ENCODE data around the gene SLC38A3. TPM values are rescaled to one million over a fixed set of nuclear protein-coding genes. Genes with fewer than 3 reads are reported as not detected.
A peak's percentile ranks its signal among the peaks of the same experiment; 100 is the strongest.
"Not testable (repeated sequence)": the region's sequence is repeated elsewhere in the genome, so short reads cannot be mapped to it uniquely, and the experiment has no call there.

The SLC38A3 gene
- polyA plus RNA-seq, 1 donor = 3.3 TPM

GRCh38 chr3:50211930-50212329 lies 6.9 kb downstream of the SLC38A3 start:
- DNase-seq = no peak

- DNase-seq = no peak
Measured at GRCh38 chr3:50212502-50212901, 7.4 kb downstream of the SLC38A3 start.

- no peak for DNase-seq
Measured at GRCh38 chr3:50212971-50213370, 7.9 kb downstream of the SLC38A3 start.

- no peak for DNase-seq
Measured at GRCh38 chr3:50213373-50213772, 8.3 kb downstream of the SLC38A3 start.

GRCh38 chr3:50214824-50215223 lies 9.8 kb downstream of the SLC38A3 start:
- no peak for DNase-seq

GRCh38 chr3:50215529-50215928 lies 10.5 kb downstream of the SLC38A3 start:
- no peak for DNase-seq

GRCh38 chr3:50217681-50218080 lies 12.6 kb downstream of the SLC38A3 start:
- DNase-seq = no peak

GRCh38 chr3:50218448-50218847 lies 13.4 kb downstream of the SLC38A3 start:
- no peak for DNase-seq

- no peak for DNase-seq
Measured at GRCh38 chr3:50219285-50219684, 14.2 kb downstream of the SLC38A3 start.

GRCh38 chr3:50220109-50220508 lies 15.0 kb downstream of the SLC38A3 start:
- DNase-seq = no peak

- no peak for DNase-seq
Measured at GRCh38 chr3:50221051-50221410, 16.0 kb downstream of the SLC38A3 start.

GRCh38 chr3:50221411-50222168 lies 16.5 kb downstream of the SLC38A3 start:
- DNase-seq = no peak

- no peak for DNase-seq
Measured at GRCh38 chr3:50222169-50222528, 17.1 kb downstream of the SLC38A3 start.

GRCh38 chr3:50224639-50225038 lies 19.6 kb downstream of the SLC38A3 start:
- DNase-seq = no peak

- peak; percentile 58 for DNase-seq
Measured at GRCh38 chr3:50226888-50227389, 21.9 kb downstream of the SLC38A3 start.

GRCh38 chr3:50227390-50228183 lies 22.5 kb downstream of the SLC38A3 start:
- DNase-seq = peak; percentile 93

GRCh38 chr3:50228184-50228763 lies 23.2 kb downstream of the SLC38A3 start:
- not testable (repeated sequence) for DNase-seq

- DNase-seq = no peak
Measured at GRCh38 chr3:50229490-50229889, 24.4 kb downstream of the SLC38A3 start.

GRCh38 chr3:50230104-50230793 lies 25.2 kb downstream of the SLC38A3 start:
- no peak for DNase-seq

GRCh38 chr3:50230794-50231125 lies 25.7 kb downstream of the SLC38A3 start:
- DNase-seq = no peak

- DNase-seq = no peak
Measured at GRCh38 chr3:50231581-50231980, 26.5 kb downstream of the SLC38A3 start.

- DNase-seq = no peak
Measured at GRCh38 chr3:50232303-50232702, 27.2 kb downstream of the SLC38A3 start.

GRCh38 chr3:50233176-50233575 lies 28.1 kb downstream of the SLC38A3 start:
- DNase-seq = no peak

All from hindlimb muscle (tissue), 1 donor.